ENCODE results near the gene ATP5F1E.

Gene ATP5F1E

GRCh38 chr20:59033616-59034165 lies 1.6 kb upstream of the ATP5F1E start:
- H3K27ac ChIP-seq, result peak overlapping the region; percentile 93; the same call in 1 of the 2 replicates
- no peak for TF ChIP-seq CTCF (conservative IDR thresholded peaks at IDR 0.05)

GRCh38 chr20:59033093-59033492 lies 958 bp upstream of the ATP5F1E start:
- peak overlapping the region; percentile 93 for H3K27ac ChIP-seq
- TF ChIP-seq CTCF (conservative IDR thresholded peaks at IDR 0.05), result no peak

- peak overlapping the region; percentile 93 for H3K27ac ChIP-seq
- TF ChIP-seq CTCF (conservative IDR thresholded peaks at IDR 0.05), result no peak; the same call in 1 of the 2 replicates
Observed at GRCh38 chr20:59032713-59033059, 551 bp upstream of the ATP5F1E start.

- no peak for TF ChIP-seq CTCF (conservative IDR thresholded peaks at IDR 0.05)
- peak overlapping the region; percentile 93 for H3K27ac ChIP-seq
Observed at GRCh38 chr20:59031564-59032022, 542 bp downstream of the ATP5F1E start.

GRCh38 chr20:59030911-59031563 lies 1.1 kb downstream of the ATP5F1E start:
- H3K27ac ChIP-seq, result peak overlapping the region; percentile 93
- no peak for TF ChIP-seq CTCF (conservative IDR thresholded peaks at IDR 0.05)

- no peak for TF ChIP-seq CTCF (conservative IDR thresholded peaks at IDR 0.05)
- H3K27ac ChIP-seq, result peak overlapping the region; percentile 3; the same call in 1 of the 2 replicates
Observed at GRCh38 chr20:59028812-59029211, 3.3 kb downstream of the ATP5F1E start.

GRCh38 chr20:59027741-59028320 lies 4.3 kb downstream of the ATP5F1E start:
- no peak for TF ChIP-seq CTCF (conservative IDR thresholded peaks at IDR 0.05)
- H3K27ac ChIP-seq, result no peak overlapping the region
